ENCODE data around the gene NMNAT2.

- TF ChIP-seq CTCF (IDR thresholded peaks at IDR 0.05) (no peak), EZH2 (IDR thresholded peaks at IDR 0.05) (no peak)
Measured at GRCh38 chr1:183308719-183309118, 109.5 kb downstream of the NMNAT2 start.
